ENCODE results near the gene OMP. TPM values are rescaled to one million over a fixed set of nuclear protein-coding genes. Genes with fewer than 3 reads are reported as not detected.

OMP gene
- total RNA-seq, 4 donors from 2014 or later: not detected

GRCh38 chr11:77074626-77075221 lies 27.9 kb upstream of the OMP start:
- 92% methylated on average over 15 of the region's 15 CpGs for WGBS
- no peak overlapping the region for H3K4me3 ChIP-seq
- DNase-seq (ENCODE audit: extremely low spot score): no peak
- H3K4me1 ChIP-seq: peaks cover 27 to 48% (median 40%) of the 10 kb centered on the region in 4 donors
- intact Hi-C loops (cut with DNase I): no loop called here
- no peaks in the 10 kb centered on the region for H3K9me3 ChIP-seq
- TF ChIP-seq CTCF (IDR thresholded peaks at IDR 0.05) (no peak), POLR2AphosphoS5 (IDR thresholded peaks at IDR 0.05) (no peak), POLR2A (IDR thresholded peaks at IDR 0.05; ENCODE audit: low read depth) (no peak)
- H3K36me3 ChIP-seq: no peaks in the 10 kb centered on the region
- H3K27me3 ChIP-seq: no peaks in the 10 kb centered on the region
- peak overlapping the region; percentile 75 to 84 (median 80) for H3K27ac ChIP-seq (replicated peaks in 1 of 4)

- Histone ChIP-seq H3K27me3 (no peaks in the 10 kb centered on the region), H3K9me3 (no peaks in the 10 kb centered on the region), H3K4me3 (no peak overlapping the region), H3K27ac (replicated peaks in 1 of 4) (peak overlapping the region in 2 of 4 donors; percentile 83 to 84), H3K4me1 (peaks cover 27 to 48% (median 38%) of the 10 kb centered on the region in 4 donors), H3K36me3 (no peaks in the 10 kb centered on the region)
- intact Hi-C loops (cut with DNase I): no loop called here
- 91% methylated on average over 4 of the region's 5 CpGs for WGBS
- no peak for TF ChIP-seq POLR2A (IDR thresholded peaks at IDR 0.05; ENCODE audit: low read depth)
- no peak for DNase-seq (ENCODE audit: extremely low spot score)
Observed at GRCh38 chr11:77075425-77075905, 27.2 kb upstream of the OMP start.

GRCh38 chr11:77079666-77080065 lies 23.0 kb upstream of the OMP start:
- H3K27ac ChIP-seq (replicated peaks in 1 of 4): no peak overlapping the region
- no peak overlapping the region for H3K4me3 ChIP-seq
- peaks cover 18 to 36% (median 28%) of the 10 kb centered on the region in 4 donors for H3K4me1 ChIP-seq
- intact Hi-C loops (cut with DNase I): no loop called here
- TF ChIP-seq POLR2AphosphoS5 (IDR thresholded peaks at IDR 0.05) (no peak), EP300 (IDR thresholded peaks at IDR 0.05) (no peak), POLR2A (IDR thresholded peaks at IDR 0.05; ENCODE audit: low read depth) (no peak), CTCF (IDR thresholded peaks at IDR 0.05) (no peak)
- H3K36me3 ChIP-seq: no peaks in the 10 kb centered on the region
- no peaks in the 10 kb centered on the region for H3K9me3 ChIP-seq
- 80% methylated on average over 2 of the region's 2 CpGs for WGBS
- DNase-seq (ENCODE audit: extremely low spot score): no peak
- no peaks in the 10 kb centered on the region for H3K27me3 ChIP-seq

- Histone ChIP-seq H3K36me3 (peaks cover 0 to 4% (median 1%) of the 10 kb centered on the region in 4 donors), H3K27ac (replicated peaks in 1 of 4) (no peak overlapping the region), H3K9me3 (no peaks in the 10 kb centered on the region), H3K27me3 (no peaks in the 10 kb centered on the region), H3K4me3 (no peak overlapping the region), H3K4me1 (peaks cover 16 to 30% (median 22%) of the 10 kb centered on the region in 4 donors)
- TF ChIP-seq CTCF (IDR thresholded peaks at IDR 0.05) (no peak), EP300 (IDR thresholded peaks at IDR 0.05) (no peak), POLR2AphosphoS5 (IDR thresholded peaks at IDR 0.05) (no peak), POLR2A (IDR thresholded peaks at IDR 0.05; ENCODE audit: low read depth) (no peak)
- WGBS: 100% methylated on average over 1 of the region's 2 CpGs
- intact Hi-C loops (cut with DNase I): no loop called here
- DNase-seq (ENCODE audit: extremely low spot score): no peak
Observed at GRCh38 chr11:77080643-77081210, 21.9 kb upstream of the OMP start.

GRCh38 chr11:77081381-77081851 lies 21.2 kb upstream of the OMP start:
- no peaks in the 10 kb centered on the region for H3K9me3 ChIP-seq
- intact Hi-C loops (cut with DNase I): no loop called here
- DNase-seq (ENCODE audit: extremely low spot score): no peak
- H3K4me3 ChIP-seq: no peak overlapping the region
- H3K36me3 ChIP-seq: peaks cover 0 to 7% (median 2%) of the 10 kb centered on the region in 4 donors
- H3K27me3 ChIP-seq: no peaks in the 10 kb centered on the region
- H3K4me1 ChIP-seq: peaks cover 16 to 30% (median 25%) of the 10 kb centered on the region in 4 donors
- H3K27ac ChIP-seq (replicated peaks in 1 of 4): no peak overlapping the region
- 94% methylated on average over 6 of the region's 9 CpGs for WGBS
- TF ChIP-seq CTCF (IDR thresholded peaks at IDR 0.05) (no peak), EP300 (IDR thresholded peaks at IDR 0.05) (no peak), POLR2A (IDR thresholded peaks at IDR 0.05; ENCODE audit: low read depth) (no peak), POLR2AphosphoS5 (IDR thresholded peaks at IDR 0.05) (no peak)
